ENCODE measurements around the gene CD164L2.

Gene CD164L2

DNA sequence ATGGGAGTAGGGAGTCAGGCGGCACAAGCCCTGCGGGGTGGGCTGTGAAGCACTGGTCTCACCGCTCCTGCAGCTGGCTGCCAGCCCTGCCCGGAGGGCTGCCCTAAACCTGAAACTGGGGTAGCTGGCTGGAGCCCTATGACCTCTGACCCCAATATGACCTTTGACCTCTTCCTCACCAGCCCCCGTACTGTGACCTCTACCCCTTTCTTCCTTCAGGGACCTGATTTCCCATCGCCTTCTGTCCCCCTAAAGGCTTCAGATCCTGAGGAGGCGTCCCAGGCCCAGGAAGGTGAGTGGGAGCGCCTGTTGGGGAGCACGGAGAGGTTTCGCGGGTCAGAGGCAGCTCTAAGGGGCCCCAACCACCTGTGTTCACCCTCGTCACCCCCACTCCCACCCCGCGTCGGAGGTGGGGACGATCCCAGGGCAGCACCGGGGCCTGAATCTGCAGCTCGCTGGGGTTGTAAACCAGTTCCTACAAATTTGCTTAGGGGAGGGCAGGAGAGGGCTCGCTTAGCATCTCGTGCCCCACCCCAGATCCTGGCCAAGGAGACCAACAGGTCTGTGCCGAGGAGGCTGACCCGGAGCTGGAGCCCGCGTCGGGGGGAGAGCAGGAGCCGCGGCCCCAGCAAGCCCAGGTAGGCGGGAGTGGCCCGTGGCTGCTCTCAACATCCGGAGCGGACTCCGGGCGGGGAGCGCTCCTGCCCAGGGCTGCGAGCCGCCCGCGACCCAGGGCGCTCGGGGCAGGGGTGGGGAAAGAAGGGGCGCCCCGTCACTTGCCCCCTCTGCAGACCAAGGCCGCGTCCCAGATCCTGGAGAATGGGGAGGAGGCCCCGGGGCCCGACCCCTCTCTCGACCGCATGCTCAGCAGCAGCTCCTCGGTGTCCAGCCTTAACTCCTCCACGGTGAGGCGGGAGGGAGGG, 34.0 kb downstream of the CD164L2 start:
- no peak for DNase-seq (ENCODE audit: low spot score)
- in situ Hi-C loops (cut with MboI; ENCODE audit: low pct_unique_long_range_greater_than_20kb, low sequenced_read_pairs, unreplicated experiment), result no loop called here
- TF ChIP-seq, protein P1, sequence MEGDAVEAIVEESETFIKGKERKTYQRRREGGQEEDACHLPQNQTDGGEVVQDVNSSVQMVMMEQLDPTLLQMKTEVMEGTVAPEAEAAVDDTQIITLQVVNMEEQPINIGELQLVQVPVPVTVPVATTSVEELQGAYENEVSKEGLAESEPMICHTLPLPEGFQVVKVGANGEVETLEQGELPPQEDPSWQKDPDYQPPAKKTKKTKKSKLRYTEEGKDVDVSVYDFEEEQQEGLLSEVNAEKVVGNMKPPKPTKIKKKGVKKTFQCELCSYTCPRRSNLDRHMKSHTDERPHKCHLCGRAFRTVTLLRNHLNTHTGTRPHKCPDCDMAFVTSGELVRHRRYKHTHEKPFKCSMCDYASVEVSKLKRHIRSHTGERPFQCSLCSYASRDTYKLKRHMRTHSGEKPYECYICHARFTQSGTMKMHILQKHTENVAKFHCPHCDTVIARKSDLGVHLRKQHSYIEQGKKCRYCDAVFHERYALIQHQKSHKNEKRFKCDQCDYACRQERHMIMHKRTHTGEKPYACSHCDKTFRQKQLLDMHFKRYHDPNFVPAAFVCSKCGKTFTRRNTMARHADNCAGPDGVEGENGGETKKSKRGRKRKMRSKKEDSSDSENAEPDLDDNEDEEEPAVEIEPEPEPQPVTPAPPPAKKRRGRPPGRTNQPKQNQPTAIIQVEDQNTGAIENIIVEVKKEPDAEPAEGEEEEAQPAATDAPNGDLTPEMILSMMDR (IDR thresholded peaks at IDR 0.05; ENCODE audit: extremely low read depth, insufficient read depth, missing control alignments), result no peak

DNA sequence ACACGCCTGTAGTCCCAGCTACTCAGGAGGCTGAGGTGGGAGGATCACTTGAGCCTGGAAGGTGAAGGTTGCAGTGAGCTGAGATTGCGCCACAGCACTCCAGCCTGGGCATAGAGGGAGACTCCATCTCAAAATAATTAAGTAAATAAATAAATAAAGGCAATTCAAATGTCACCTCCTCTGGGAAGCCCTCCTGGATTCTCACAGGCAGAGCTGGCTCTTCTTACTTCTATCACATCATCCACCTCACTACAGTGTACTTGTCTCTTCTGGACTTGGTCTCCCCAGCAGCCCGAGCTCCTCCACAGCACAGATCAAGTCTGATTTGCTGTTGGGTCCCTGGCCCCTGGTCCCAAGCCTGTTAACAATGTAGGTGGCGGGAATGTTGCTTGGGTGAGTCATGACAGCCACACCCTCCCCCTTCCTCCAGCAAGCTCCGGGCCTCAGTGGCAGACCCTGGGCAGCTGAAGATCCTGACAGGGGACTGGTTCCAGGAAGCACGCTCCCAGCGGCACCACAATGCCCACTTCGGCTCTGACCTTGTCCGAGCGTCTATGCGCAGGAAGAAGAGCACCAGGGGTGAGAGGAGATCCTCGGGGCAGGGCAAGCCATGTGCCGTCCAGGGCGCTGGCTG, 36.0 kb downstream of the CD164L2 start:
- in situ Hi-C loops (cut with MboI; ENCODE audit: low pct_unique_long_range_greater_than_20kb, low sequenced_read_pairs, unreplicated experiment), result no loop called here
- TF ChIP-seq, protein P1 (IDR thresholded peaks at IDR 0.05; ENCODE audit: extremely low read depth, insufficient read depth, missing control alignments), result no peak
- DNase-seq (ENCODE audit: low spot score), result no peak

DNA sequence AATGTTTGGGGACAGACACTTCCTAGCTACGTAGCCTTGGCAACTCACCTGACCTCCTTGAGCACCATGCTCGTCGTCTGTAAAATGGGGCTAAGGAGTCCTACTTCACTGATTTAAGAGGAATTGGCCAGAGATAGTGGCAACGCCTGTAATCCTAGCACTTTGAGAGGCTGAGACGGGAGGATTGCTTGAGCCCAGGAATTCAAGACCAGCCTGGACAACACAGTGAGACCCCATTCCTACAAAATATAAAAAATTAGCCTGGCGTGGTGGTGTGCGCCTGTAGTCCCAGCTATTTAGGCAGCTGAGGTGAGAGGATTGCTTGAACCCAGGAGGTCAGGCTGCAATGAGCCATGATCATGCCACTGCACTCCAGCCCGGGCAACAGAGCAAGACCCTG, 36.8 kb downstream of the CD164L2 start:
- TF ChIP-seq, protein P1 (IDR thresholded peaks at IDR 0.05; ENCODE audit: extremely low read depth, insufficient read depth, missing control alignments), result no peak
- in situ Hi-C loops (cut with MboI; ENCODE audit: low pct_unique_long_range_greater_than_20kb, low sequenced_read_pairs, unreplicated experiment), result no loop called here
- DNase-seq (ENCODE audit: low spot score), result no peak

DNA sequence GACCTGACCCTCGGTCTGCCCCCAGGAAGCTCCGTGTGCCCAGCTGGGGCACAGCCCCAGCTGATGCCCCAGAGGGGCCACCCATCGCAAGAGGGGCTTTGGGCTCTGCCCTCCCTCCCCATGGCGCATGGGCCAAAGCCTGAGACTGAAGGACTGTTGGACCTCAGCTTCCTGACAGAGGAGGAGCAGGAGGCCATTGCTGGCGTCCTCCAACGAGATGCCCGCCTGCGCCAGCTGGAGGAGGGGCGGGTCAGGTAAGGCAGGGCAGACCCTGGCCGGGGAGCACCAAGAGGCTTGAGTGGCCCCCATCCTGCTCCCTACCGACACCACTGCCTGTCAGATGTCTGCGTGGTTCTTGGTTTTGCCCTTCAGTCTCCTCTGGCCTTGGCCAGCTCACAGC, 37.9 kb downstream of the CD164L2 start:
- DNase-seq (ENCODE audit: low spot score), result no peak
- TF ChIP-seq, protein P1 (IDR thresholded peaks at IDR 0.05; ENCODE audit: extremely low read depth, insufficient read depth, missing control alignments), result no peak
- in situ Hi-C loops (cut with MboI; ENCODE audit: low pct_unique_long_range_greater_than_20kb, low sequenced_read_pairs, unreplicated experiment), result no loop called here

DNA sequence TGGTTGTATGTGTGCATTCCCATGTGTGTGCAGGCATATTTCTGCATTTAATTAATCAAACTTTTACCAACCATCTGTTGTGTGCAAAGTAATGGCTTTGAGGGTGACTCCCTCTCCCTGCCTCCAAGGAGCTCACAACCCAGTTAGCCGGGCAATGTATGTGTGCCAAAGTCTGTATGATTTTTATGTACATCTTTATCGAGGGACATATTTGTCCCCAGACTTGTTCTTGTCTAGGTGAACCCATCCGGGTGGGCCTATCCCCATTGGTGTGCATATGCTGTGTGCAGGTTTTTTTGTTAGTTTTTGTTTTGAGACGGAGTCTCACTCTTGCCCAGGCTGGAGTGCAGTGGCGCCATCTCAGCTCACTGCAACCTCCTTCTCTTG, 39.5 kb downstream of the CD164L2 start:
- in situ Hi-C loops (cut with MboI; ENCODE audit: low pct_unique_long_range_greater_than_20kb, low sequenced_read_pairs, unreplicated experiment), result no loop called here
- no peak for DNase-seq (ENCODE audit: low spot score)
- TF ChIP-seq, protein P1 (IDR thresholded peaks at IDR 0.05; ENCODE audit: extremely low read depth, insufficient read depth, missing control alignments), result no peak

DNA sequence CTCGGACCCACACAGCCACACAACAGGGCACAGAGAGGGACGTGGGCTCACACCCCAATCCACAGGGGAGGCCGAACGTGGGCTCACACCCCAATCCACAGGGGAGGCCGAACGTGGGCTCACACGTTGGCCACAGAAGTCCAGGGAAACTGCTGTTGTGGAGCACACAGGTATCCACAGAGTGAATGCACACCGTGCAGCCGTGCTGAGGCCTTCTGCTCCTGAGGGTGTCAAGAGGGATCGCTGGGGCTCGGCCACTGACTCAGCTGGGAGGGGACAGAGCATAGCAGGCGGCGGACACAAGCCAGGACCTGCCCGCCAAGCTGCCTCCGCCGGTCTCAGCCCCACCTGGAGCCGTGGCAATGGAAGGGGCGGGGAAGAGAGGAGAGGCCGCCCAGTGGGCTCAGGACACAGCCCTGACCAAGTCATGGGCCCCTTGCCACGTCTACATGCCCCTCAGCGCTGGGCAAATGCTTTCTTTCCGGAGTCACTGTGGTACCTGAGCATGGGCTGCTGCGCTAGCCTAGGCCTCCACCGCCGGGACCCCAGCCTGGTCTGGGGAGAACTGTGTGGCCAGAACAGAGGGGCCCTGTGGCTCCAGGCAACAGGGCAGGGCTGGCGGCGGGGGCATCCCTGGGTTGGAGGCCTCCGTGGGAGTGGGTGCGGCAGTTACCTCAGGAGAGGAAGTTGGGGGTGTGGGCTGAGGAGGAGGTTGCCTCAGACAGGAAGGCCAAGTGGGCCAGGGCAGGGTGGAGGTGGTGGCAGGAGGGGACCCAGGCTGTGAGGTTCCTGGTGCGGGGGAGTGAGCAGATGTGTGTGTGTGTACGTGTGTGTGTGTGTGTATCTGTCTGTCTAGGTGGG, 40.1 kb downstream of the CD164L2 start:
- in situ Hi-C loops (cut with MboI; ENCODE audit: low pct_unique_long_range_greater_than_20kb, low sequenced_read_pairs, unreplicated experiment), result no loop called here
- TF ChIP-seq, protein P1 (IDR thresholded peaks at IDR 0.05; ENCODE audit: extremely low read depth, insufficient read depth, missing control alignments), result no peak
- DNase-seq (ENCODE audit: low spot score), result peak; percentile 65
